IPS-11a (cell line): ENCODE results near the gene L1CAM.
A peak's percentile ranks its signal among the peaks of the same experiment; 100 is the strongest.

ENCODE experiments used
- H3K4me3 ChIP-seq: one replicate; pipeline ENCODE4 v1.5.1; 2013; ENCODE audit warnings: low read depth, low read length, control low read depth

L1CAM gene

DNA sequence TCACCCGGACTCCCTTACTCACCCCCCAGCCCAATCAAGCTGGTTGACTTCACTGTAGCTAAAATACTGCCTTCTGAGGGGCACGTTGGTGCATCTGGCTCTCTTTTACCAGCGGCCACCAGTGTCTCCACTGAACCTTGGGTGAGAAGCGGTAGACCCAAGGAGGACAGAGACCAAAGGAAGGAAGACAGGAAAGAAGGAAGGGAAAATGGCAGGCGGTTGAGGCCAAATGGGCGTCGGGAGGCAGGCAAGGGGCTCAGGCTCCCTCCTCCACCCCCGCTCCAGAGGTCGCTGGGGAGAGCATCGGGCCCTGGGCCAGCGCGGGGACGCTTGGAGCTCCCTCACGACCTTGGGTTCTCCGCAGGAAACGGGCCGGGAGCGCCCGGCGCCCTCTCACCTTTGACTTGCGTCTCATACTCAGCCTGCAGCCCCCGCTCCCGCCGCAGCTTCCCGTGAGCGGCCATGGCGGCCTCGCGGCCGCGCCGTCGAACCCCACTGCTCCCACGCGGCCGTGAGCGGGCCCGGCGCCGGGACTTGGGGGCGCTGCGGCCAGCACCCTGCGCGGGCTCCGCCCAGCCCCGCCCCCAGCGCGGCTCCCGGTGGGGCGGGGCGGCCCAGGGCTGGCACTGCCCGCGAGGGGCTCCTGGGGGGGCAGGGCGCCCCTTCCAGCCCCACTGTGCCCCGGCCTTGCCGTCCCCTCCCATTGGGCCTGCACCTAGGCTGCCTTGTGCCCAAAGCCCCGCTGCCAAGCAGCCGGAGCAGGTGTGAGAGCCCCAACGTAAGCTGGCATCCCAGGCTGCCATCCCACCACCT, 40.0 kb upstream of the L1CAM start, which contains the start of gene ARHGAP4:
ARHGAP4 (minus strand) TSS at position 526 of the 813 bp plus-strand sequence; CDS start at position 464, 62 bp downstream.
- H3K4me3 ChIP-seq = peak within 1 kb of the TSS; percentile 34

GRCh38 chrX:153925387-153925738, 39.4 kb upstream of the L1CAM start:
- H3K4me3 ChIP-seq = peak overlapping the region; percentile 34

DNA sequence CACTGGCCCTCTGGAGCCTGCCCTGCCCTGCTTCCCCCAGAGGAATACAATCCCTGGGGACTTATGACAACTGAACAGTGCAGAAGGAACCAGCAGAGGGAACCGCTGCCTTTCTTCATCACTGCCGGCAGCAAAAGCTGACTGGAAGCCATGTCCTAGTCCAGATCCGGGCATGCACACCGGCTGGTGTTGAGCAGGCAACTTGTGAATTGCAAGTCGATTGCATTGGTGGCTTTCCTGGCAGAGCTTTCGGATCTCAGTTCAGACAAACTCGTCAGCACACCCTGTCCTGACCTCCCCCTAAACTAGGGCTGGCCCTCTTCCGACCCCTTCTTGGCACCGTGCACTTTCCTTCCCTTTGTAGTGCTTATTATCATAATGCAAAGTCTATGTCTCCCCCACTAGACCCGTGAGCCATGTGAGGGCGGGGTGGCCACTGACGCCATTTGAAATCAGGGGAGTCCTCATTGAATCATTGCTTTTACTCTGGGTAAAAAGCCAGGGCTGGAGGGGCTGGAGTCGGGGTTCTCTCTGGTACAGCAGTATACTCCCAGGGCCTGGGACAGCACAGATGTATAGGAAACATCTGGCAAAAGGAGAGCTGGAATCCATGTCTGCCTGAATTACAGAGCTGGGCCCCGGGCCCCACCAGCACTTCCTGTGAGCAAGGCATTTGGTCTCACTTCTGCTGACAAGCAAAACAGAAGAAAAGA, 38.3 kb upstream of the L1CAM start:
- no peak overlapping the region for H3K4me3 ChIP-seq

GRCh38 chrX:153922932-153923857, 37.2 kb upstream of the L1CAM start:
- H3K4me3 ChIP-seq = no peak overlapping the region

- H3K4me3 ChIP-seq = no peak overlapping the region
These were observed 35.8 kb upstream of the L1CAM start for GRCh38 chrX:153921511-153922446.

DNA sequence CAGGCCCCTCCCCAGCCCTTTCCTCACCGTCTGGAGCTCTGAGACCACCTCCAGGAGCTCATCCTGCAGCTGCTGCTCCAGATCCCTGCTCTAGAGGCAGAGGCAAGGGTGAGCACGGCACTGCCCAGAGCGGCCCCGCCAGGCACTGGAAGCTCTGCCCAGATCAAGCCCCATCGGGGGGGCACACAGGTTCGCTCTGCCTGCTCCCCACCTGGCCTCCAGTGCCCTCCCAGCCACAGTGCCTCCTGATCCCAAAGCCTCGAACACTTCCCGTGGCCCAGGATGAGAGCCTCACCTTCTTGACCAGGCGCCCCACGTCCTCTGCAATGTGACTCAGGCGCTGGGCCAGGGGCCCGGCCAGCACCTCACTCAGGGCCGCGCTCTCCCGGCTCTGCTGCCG, 35.1 kb upstream of the L1CAM start:
- no peak overlapping the region for H3K4me3 ChIP-seq

- H3K4me3 ChIP-seq = no peak overlapping the region
These were observed 34.6 kb upstream of the L1CAM start for GRCh38 chrX:153920546-153920945.

- no peak overlapping the region for H3K4me3 ChIP-seq
These were observed 33.3 kb upstream of the L1CAM start for GRCh38 chrX:153919281-153919680.

- no peak overlapping the region for H3K4me3 ChIP-seq
These were observed 31.9 kb upstream of the L1CAM start for GRCh38 chrX:153917869-153918268.

DNA sequence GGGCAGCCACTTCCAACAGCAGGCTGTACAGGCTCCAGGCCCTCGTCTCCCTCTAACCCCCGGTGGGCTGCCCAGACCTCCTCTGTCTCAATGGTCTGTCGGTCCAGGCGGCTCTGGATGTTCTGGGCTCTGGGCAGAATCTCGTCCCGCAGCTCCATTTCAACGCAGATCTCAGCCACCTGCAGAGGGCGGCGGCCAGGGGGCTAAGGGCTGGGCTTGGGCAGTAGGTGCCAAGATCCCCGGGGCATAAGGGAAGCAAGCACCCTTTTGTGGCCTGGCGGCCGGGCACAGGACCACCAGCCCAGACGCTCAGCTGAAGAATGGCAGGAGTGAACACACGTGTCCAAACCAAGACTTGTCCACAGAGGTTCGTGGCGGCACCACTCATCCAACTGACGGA, 27.7 kb upstream of the L1CAM start:
- H3K4me3 ChIP-seq = no peak overlapping the region

GRCh38 chrX:153913211-153913610, 27.2 kb upstream of the L1CAM start:
- no peak overlapping the region for H3K4me3 ChIP-seq

DNA sequence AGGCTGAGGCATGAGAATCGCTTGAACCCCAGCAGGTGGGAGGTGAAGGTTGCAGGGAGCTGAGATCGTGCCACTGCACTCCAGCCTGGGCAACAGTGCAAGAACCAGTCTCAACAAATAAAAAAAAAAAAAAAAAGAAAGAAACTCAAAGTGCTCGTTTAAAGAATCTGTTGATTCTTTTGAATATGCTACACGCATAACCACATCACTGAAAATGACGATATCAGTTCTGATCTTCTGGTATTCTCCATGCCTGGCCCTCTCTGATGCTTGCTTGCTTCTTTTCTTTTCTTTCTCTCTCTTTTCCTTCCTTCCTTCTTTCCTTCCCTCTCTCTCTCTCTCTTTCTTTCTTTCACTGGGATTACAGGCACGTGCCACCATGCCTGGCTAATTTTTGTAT, 25.8 kb upstream of the L1CAM start:
- no peak overlapping the region for H3K4me3 ChIP-seq

GRCh38 chrX:153910446-153910845, 24.5 kb upstream of the L1CAM start:
- H3K4me3 ChIP-seq = no peak overlapping the region

- H3K4me3 ChIP-seq = no peak overlapping the region
These were observed 24.0 kb upstream of the L1CAM start for GRCh38 chrX:153909980-153910360.

- H3K4me3 ChIP-seq = no peak overlapping the region
These were observed 23.3 kb upstream of the L1CAM start for GRCh38 chrX:153909024-153909979.

GRCh38 chrX:153908219-153908860, 22.4 kb upstream of the L1CAM start:
- no peak overlapping the region for H3K4me3 ChIP-seq

DNA sequence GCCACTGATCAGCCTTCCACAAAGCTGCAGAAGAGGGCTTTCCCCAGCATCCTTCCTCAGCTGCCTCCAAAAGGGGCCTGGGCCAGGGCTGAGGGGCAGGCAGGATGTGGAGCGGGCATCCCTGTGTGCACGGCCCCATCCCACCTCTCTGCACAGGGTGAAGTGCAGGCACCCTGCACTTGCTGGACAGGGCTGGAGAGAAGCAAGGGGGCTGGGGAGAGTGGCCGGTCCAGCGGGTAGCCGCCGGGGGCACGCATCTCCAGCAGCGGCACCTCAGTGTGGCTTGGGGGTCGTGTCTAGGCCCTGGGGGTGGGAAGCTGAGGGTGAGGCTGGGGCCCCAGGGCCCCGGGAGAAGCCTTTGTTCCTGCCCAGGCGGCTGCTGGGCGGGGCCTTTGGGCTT, 21.5 kb upstream of the L1CAM start:
- no peak overlapping the region for H3K4me3 ChIP-seq

GRCh38 chrX:153906126-153906917, 20.3 kb upstream of the L1CAM start:
- no peak overlapping the region for H3K4me3 ChIP-seq
